Heart left ventricle (tissue), 16 donors: ENCODE measurements around the gene ZBTB42. TPM values are rescaled to one million over a fixed set of nuclear protein-coding genes. Genes with fewer than 3 reads are reported as not detected.

Source experiments
- ATAC-seq, 4 donors: fragments of 200-7000 bp; cut with Tn5 transposase; one replicate each; pipeline ENCODE4 v1.9.1; 2020 to 2022; ENCODE audit warnings: moderate library complexity in 4 of 4, mild to moderate bottlenecking in 3 of 4, moderate number of reproducible peaks in 1 of 4
- DNase-seq, 5 donors: peaks; one replicate each; pipeline ENCODE4 v3.0.0-alpha.2; 2020
- H3K27ac ChIP-seq, 12 donors: fragments of 200-600 bp; sonication (generic) in 4 of 12; one replicate each; pipeline versions ENCODE4 v1.5.0 to v1.8.0; 2016 to 2022; ENCODE audit warnings: mild to moderate bottlenecking in 2 of 12
- H3K27me3 ChIP-seq, 9 donors: fragments of 200-600 bp; sonication (generic) in 2 of 9; one replicate each; pipeline versions ENCODE4 v1.5.1 to v1.8.0; 2016 to 2022; ENCODE audit warnings: mild to moderate bottlenecking in 3 of 9
- H3K36me3 ChIP-seq, 9 donors: fragments of 200-600 bp; sonication (generic) in 2 of 9; one replicate each; pipeline versions ENCODE4 v1.5.0 to v1.8.0; 2018 to 2022; ENCODE audit warnings: mild to moderate bottlenecking in 2 of 9
- H3K4me1 ChIP-seq, 12 donors: fragments of 200-600 bp; sonication (generic) in 4 of 12; one replicate each; pipeline versions ENCODE4 v1.5.0 to v1.8.0; 2016 to 2022; ENCODE audit warnings: mild to moderate bottlenecking in 3 of 12
- H3K4me3 ChIP-seq, 12 donors: fragments of 200-600 bp; sonication (generic) in 4 of 12; one replicate each; pipeline versions ENCODE4 v1.5.0 to v1.8.0; 2017 to 2022; ENCODE audit warnings: mild to moderate bottlenecking in 9 of 12, moderate library complexity in 4 of 12
- H3K9me3 ChIP-seq, 12 donors: fragments of 200-600 bp; sonication (generic) in 4 of 12; one replicate each; pipeline versions ENCODE4 v1.5.0 to v1.8.0; 2016 to 2022; ENCODE audit warnings: mild to moderate bottlenecking in 1 of 12
- CTCF ChIP-seq, 12 donors: fragments of 200-600 bp; sonication (generic) in 4 of 12; IDR thresholded peaks; one replicate each; pipeline versions ENCODE4 v1.5.0 to v1.8.0; 2018 to 2022; ENCODE audit warnings: antibody characterized with exemption in 12 of 12, mild to moderate bottlenecking in 5 of 12
- POLR2A ChIP-seq, 2 donors: fragments of 450-650 bp; IDR thresholded peaks; one replicate each; pipeline ENCODE4 v1.6.1; 2017; ENCODE audit warnings: antibody characterized with exemption in 2 of 2, mild to moderate bottlenecking in 2 of 2, moderate library complexity in 2 of 2
- WGBS, 4 donors: extraction: QIAGEN DNeasy Blood & Tissue Kit in 2 of 4; methylation state at CpG; one replicate each; pipeline versions ENCODE4 v1.1.5 to v1.1.7; 2013 to 2018; 5-methylcytosine and 5-hydroxymethylcytosine counted together
- intact Hi-C, 10 donors: fragments of 100-400 bp; cut with DNase I; formaldehyde crosslinking; loops; one replicate each; pipeline versions ENCODE4 v1.11.1 to v1.14.2; 2022
- polyA plus RNA-seq, 2 donors: library from polyadenylated mRNA; stranded (reverse); fragments of 200-250 nt; gene quantifications; one replicate each; pipeline ENCODE4 v1.2.3, GENCODE V29; 2013
- total RNA-seq, 9 donors: library from RNA; depleted of rRNA in 2 of 9; stranded (reverse); fragments of >200 nt in 2 of 9; fragmentation: NEBNext Ultra II Directional in 3 of 9; extraction: Animal tissue kit (Norgen Biotek cat#: 25700) in 3 of 9; gene quantifications; one replicate each; pipeline versions ENCODE4 v1.1.0 to v1.2.4, GENCODE V29; 2016 to 2023
- donor health status: ischemic (EF 13 %, LVEDD 7.1; RV severe dilation, severe dysfunction).
- donor health status: healthy with polysubstance abuse.
- donor health status: DM: no; HTN: yes; CAD: no.
- donor health status: DM: no; HTN: no; CAD: no.
- donor health status: ischemic (EF 25% LVEDD 6.9; RV normal size, moderate dysfunction).
- donor health status: ischemic (EF 25% LVEDD 5.7; RV mildly dilated, moderate dysfunction).
- donor health status: healthy.
- donor health status: DM: yes; HTN: yes; CAD: no.
- donor health status: ischemic (EF 35%, LVEDD 5.7; RV mildly dilated, moderate dysfunction).
- donor health status: nonischemic (EF 11% LVEDD 7.7; RV severe dilation, severe dysfunction).
- donor health status: DM: yes; HTN: yes; CAD: no.
- donor health status: PGD.
- donor health status: ischemic (EF 29% LVEDD 5.4; RV normal size, mild dysfunction).
- donor health status: nonischemic (EF 23%, LVEDD 6.1; RV moderate dilation, normal function).

ZBTB42 gene
- total and polyA plus RNA-seq, 11 donors, result 4.2 to 12.9 (median 7.4) TPM

- 83 to 88% (median 87%) methylated on average over 5 to 11 of the region's 11 CpGs for WGBS, 4 donors
- Histone ChIP-seq H3K4me3 (no peak overlapping the region), H3K36me3 (peaks cover 0 to 55% (median 46%) of the 10 kb centered on the region in 9 donors), H3K9me3 (no peaks in the 10 kb centered on the region), H3K27ac (no peak overlapping the region), H3K4me1 (peaks cover 0 to 30% (median 23%) of the 10 kb centered on the region in 12 donors), H3K27me3 (no peaks in the 10 kb centered on the region)
- peak in 1 of 5 donors; percentile 21 for DNase-seq
- intact Hi-C loops, result no loop called here
- no peak for TF ChIP-seq CTCF (IDR thresholded peaks at IDR 0.05)
- no peak for TF ChIP-seq POLR2A (IDR thresholded peaks at IDR 0.05)
- ATAC-seq, result no peak
Observed at GRCh38 chr14:104755621-104756020, 45.3 kb upstream of the ZBTB42 start.

- DNase-seq, result peak in 1 of 5 donors; percentile 22
- WGBS, 4 donors, result 78 to 90% (median 87%) methylated on average over 16 to 27 of the region's 27 CpGs
- no peak overlapping the region for H3K4me3 ChIP-seq
Observed at GRCh38 chr14:104756477-104757237, 44.2 kb upstream of the ZBTB42 start.

GRCh38 chr14:104757238-104757585 is 43.7 kb upstream of the ZBTB42 start:
- Histone ChIP-seq H3K36me3 (peaks cover 0 to 66% (median 50%) of the 10 kb centered on the region in 9 donors), H3K9me3 (no peaks in the 10 kb centered on the region), H3K27ac (no peak overlapping the region), H3K27me3 (no peaks in the 10 kb centered on the region), H3K4me1 (peaks cover 0 to 26% (median 19%) of the 10 kb centered on the region in 12 donors), H3K4me3 (no peak overlapping the region)
- TF ChIP-seq CTCF (IDR thresholded peaks at IDR 0.05), result no peak
- TF ChIP-seq POLR2A (IDR thresholded peaks at IDR 0.05), result no peak
- WGBS, 4 donors, result 80 to 86% (median 83%) methylated on average over 10 of the region's 10 CpGs
- ATAC-seq, result no peak
- DNase-seq, result no peak
- intact Hi-C loops, result no loop called here

More at GRCh38 chr14:104756477-104757237, 44.2 kb upstream of the ZBTB42 start:
- peaks cover 0 to 30% (median 23%) of the 10 kb centered on the region in 12 donors for H3K4me1 ChIP-seq
- no peak overlapping the region for H3K27ac ChIP-seq
- ATAC-seq, result no peak
- no peak for TF ChIP-seq POLR2A (IDR thresholded peaks at IDR 0.05)
- no peak for TF ChIP-seq CTCF (IDR thresholded peaks at IDR 0.05)
- intact Hi-C loops, result no loop called here
- H3K36me3 ChIP-seq, result peaks cover 0 to 62% (median 48%) of the 10 kb centered on the region in 9 donors
- no peaks in the 10 kb centered on the region for H3K27me3 ChIP-seq
- no peaks in the 10 kb centered on the region for H3K9me3 ChIP-seq

- TF ChIP-seq CTCF (IDR thresholded peaks at IDR 0.05) (no peak), POLR2A (IDR thresholded peaks at IDR 0.05) (no peak)
- ATAC-seq (no peak), DNase-seq (peak in 1 of 5 donors; percentile 18)
- Histone ChIP-seq H3K4me3 (no peak overlapping the region), H3K27ac (no peak overlapping the region), H3K9me3 (no peaks in the 10 kb centered on the region), H3K36me3 (peaks cover 0 to 68% (median 53%) of the 10 kb centered on the region in 9 donors), H3K27me3 (no peaks in the 10 kb centered on the region), H3K4me1 (peaks cover 0 to 24% (median 18%) of the 10 kb centered on the region in 12 donors)
- WGBS, 4 donors, result 88 to 92% (median 90%) methylated on average over 17 to 19 of the region's 19 CpGs
- intact Hi-C loops, result no loop called here
Observed at GRCh38 chr14:104757681-104758392, 43.1 kb upstream of the ZBTB42 start.
